ENCODE measurements around the gene HPCAL4. TPM values are rescaled to one million over a fixed set of nuclear protein-coding genes. Genes with fewer than 3 reads are reported as not detected.

The HPCAL4 gene
- total RNA-seq, 1 experiment from 2014 or later = 0.12 TPM

Other genes with a start within 250 kb of the HPCAL4 start
- gene BMP8A, start 199.8 kb downstream of the HPCAL4 start, total RNA-seq (2014; rRNA removed; shearing (Covaris generic)) = not detected in 2 replicates
- 84.9 and 116 TPM in 2 replicates for gene PABPC4, start 114.6 kb downstream of the HPCAL4 start, total RNA-seq (2014; rRNA removed; shearing (Covaris generic))
- gene HEYL, start 51.8 kb downstream of the HPCAL4 start, total RNA-seq (2014; rRNA removed; shearing (Covaris generic)) = not detected in 2 replicates
- gene NT5C1A, start 19.3 kb downstream of the HPCAL4 start, total RNA-seq (2014; rRNA removed; shearing (Covaris generic)) = not detected in 2 replicates
- 65.8 and 75.6 TPM in 2 replicates for gene PPIE, start 47.4 kb upstream of the HPCAL4 start, total RNA-seq (2014; rRNA removed; shearing (Covaris generic))
- gene OXCT2, start 79.9 kb upstream of the HPCAL4 start, total RNA-seq (2014; rRNA removed; shearing (Covaris generic)) = 1.9 and 2.6 TPM in 2 replicates
- 2.4 TPM in 2 replicates for gene BMP8B, start 97.4 kb upstream of the HPCAL4 start, total RNA-seq (2014; rRNA removed; shearing (Covaris generic))
- gene TRIT1, start 192.1 kb upstream of the HPCAL4 start, total RNA-seq (2014; rRNA removed; shearing (Covaris generic)) = 23.7 and 29.8 TPM in 2 replicates
- 0.10 and 0.12 TPM in 2 replicates for gene MYCL, start 210.5 kb upstream of the HPCAL4 start, total RNA-seq (2014; rRNA removed; shearing (Covaris generic))

All from RPMI7951 (cell line).